Measurements from ENCODE around the gene KIF6.
A peak's percentile ranks its signal among the peaks of the same experiment; 100 is the strongest.

KIF6 gene

DNA sequence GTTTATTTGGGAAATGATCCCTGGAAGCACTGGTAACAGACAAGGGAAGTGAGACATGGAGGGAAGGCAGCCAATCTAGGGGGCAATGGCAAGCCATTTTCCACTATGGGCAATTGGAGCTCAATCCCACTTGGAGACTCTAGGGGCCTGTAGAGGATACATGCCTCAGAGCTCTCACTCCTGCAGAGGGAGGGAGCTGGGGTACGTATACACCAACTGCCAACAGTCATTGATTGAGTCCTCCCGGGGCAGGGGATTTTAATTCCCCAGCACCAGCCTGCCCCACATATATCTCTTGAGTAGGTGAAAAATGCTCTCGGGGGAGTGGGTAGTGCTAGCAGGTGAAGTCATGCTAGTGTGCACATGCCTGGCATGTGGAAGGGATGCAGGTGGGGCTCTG lies 323.8 kb downstream of the KIF6 start:
- no peak for DNase-seq (ENCODE audit: low read depth in 2 of 2)
- no peak overlapping the region for H3K4me3 ChIP-seq (replicated peaks in 1 of 2; ENCODE audit: low read depth in 2 of 2, low read length in 2 of 2)
- TF ChIP-seq, protein P1, sequence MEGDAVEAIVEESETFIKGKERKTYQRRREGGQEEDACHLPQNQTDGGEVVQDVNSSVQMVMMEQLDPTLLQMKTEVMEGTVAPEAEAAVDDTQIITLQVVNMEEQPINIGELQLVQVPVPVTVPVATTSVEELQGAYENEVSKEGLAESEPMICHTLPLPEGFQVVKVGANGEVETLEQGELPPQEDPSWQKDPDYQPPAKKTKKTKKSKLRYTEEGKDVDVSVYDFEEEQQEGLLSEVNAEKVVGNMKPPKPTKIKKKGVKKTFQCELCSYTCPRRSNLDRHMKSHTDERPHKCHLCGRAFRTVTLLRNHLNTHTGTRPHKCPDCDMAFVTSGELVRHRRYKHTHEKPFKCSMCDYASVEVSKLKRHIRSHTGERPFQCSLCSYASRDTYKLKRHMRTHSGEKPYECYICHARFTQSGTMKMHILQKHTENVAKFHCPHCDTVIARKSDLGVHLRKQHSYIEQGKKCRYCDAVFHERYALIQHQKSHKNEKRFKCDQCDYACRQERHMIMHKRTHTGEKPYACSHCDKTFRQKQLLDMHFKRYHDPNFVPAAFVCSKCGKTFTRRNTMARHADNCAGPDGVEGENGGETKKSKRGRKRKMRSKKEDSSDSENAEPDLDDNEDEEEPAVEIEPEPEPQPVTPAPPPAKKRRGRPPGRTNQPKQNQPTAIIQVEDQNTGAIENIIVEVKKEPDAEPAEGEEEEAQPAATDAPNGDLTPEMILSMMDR (IDR thresholded peaks at IDR 0.05; ENCODE audit: low read depth, low read length), result no peak

DNA sequence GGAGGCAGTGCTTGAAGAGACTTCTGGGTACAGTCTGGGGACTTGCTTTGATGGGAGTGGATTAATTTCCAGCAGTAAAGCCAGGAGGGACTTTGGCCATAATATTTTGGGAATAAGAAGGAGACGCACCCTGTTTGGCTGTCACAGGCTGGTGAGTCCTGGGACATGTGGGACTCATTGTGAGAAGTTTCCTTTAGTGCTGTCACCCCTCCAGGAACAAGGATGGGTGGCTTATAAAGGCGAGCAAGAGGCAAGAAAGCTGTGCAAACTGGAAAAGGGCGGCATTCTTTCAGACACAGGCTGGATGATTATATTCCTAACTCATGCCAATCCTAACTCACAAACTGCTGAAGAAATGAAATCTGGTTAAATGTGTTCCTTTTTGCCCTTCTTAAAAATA lies 325.2 kb downstream of the KIF6 start:
- no peak overlapping the region for H3K4me3 ChIP-seq (replicated peaks in 1 of 2; ENCODE audit: low read depth in 2 of 2, low read length in 2 of 2)
- TF ChIP-seq, protein P1 (IDR thresholded peaks at IDR 0.05; ENCODE audit: low read depth, low read length), result no peak

DNA sequence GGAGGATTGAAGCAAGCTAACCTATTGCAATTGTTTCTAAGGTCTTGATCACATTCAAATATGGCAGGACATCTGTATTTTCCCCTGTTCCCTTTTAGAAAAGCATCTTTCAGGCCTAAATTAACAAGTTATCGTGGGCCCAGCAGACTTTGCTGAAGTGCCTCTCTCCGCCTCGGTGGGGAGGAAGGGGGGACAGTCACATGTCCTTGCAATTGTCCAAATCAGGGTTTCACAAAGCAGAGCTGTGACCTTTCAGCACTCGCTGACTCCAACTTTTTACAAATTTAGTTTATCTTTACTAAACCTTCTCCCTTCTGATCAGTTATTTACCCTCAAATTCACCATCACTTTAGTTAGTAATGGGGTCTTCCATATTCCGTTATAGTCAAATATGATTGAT lies 328.4 kb downstream of the KIF6 start:
- no peak for DNase-seq (ENCODE audit: low read depth in 2 of 2)
- no peak overlapping the region for H3K4me3 ChIP-seq (replicated peaks in 1 of 2; ENCODE audit: low read depth in 2 of 2, low read length in 2 of 2)
- TF ChIP-seq, protein P1 (IDR thresholded peaks at IDR 0.05; ENCODE audit: low read depth, low read length), result no peak

More for the DNA sequence above, 325.2 kb downstream of the KIF6 start:
- DNase-seq (ENCODE audit: low read depth in 2 of 2), result no peak

DNA sequence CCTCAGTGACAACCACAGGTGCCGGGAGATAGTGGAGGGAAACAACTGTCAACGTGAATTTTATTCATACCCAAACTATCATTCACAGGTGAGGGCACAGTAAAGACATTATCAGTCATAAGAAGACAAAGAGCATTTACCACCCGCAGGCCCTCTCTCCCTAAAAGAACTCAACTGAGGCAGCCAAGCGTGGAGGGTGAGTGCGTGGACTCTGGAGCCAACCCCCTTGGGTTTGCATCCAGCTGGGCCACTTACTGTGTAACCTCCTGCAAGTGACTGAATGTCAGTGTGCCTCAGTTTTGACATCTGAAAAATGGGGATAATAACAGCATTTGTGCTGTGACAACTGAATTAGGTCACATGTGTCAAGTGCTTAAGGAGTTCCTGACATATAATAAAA lies 332.1 kb downstream of the KIF6 start:
- no peak for DNase-seq (ENCODE audit: low read depth in 2 of 2)
- TF ChIP-seq, protein P1 (IDR thresholded peaks at IDR 0.05; ENCODE audit: low read depth, low read length), result no peak
- no peak overlapping the region for H3K4me3 ChIP-seq (replicated peaks in 1 of 2; ENCODE audit: low read depth in 2 of 2, low read length in 2 of 2)

DNA sequence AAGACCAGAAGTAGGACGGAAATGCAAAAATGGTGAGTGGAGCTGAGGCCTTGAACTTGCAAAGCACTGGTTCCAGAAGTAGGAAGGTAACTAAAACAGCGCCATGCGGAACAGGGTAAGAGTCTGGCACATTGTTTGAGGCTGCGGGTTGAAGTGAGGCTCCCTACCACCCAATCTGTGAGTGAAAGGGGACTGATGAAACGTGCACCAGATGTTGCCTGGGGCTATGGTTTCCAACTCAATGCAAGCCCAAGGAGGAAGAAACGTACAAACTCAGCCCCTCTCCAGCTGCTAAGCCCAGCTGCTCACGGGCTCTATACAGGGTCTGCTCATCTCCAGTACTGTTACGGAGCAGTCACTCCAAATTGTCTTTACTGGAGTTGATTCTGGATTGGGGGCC lies 334.0 kb downstream of the KIF6 start:
- TF ChIP-seq, protein P1 (IDR thresholded peaks at IDR 0.05; ENCODE audit: low read depth, low read length), result no peak
- no peak overlapping the region for H3K4me3 ChIP-seq (replicated peaks in 1 of 2; ENCODE audit: low read depth in 2 of 2, low read length in 2 of 2)
- DNase-seq (ENCODE audit: low read depth in 2 of 2), result no peak

DNA sequence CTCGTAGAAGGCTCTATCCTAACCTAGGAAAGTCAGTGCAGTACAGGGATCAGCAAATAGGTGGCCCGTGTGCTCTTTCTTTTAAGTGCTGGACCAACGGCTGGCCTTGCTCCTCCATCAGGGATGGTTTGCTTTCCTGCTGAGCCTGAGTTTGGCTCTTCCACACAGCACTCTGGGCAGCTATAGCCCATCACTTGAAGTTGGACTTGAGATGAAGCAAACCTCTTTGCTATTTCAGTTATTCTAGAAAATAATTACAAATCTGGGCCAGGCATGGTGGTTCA lies 335.8 kb downstream of the KIF6 start:
- TF ChIP-seq, protein P1 (IDR thresholded peaks at IDR 0.05; ENCODE audit: low read depth, low read length), result peak; percentile 25
- peak; percentile 27 to 37 for DNase-seq (ENCODE audit: low read depth in 2 of 2)
- H3K4me3 ChIP-seq (replicated peaks in 1 of 2; ENCODE audit: low read depth in 2 of 2, low read length in 2 of 2), result no peak overlapping the region

Data from cardiac fibroblast (primary cell).